Breast epithelium (tissue), 4 donors: Measurements from ENCODE around the gene DIPK1C. TPM values are rescaled to one million over a fixed set of nuclear protein-coding genes. Genes with fewer than 3 reads are reported as not detected.

ENCODE experiments used
- DNase-seq, 2 donors: peaks; one replicate each; pipeline ENCODE4 v3.0.0-alpha.2; 2019; ENCODE audit warnings: low spot score in 2 of 2
- H3K27ac ChIP-seq, 2 donors: fragments of 200-600 bp; sonication (generic) in 1 of 2; one replicate each; pipeline ENCODE4 v1.5.1; 2016 to 2019; ENCODE audit warnings: mild to moderate bottlenecking in 1 of 2
- H3K27me3 ChIP-seq, 2 donors: fragments of 200-600 bp; sonication (generic) in 1 of 2; one replicate each; pipeline versions ENCODE4 v1.5.1 to v1.6.0; 2017 to 2019; ENCODE audit warnings: control low read depth in 1 of 2, mild to moderate bottlenecking in 1 of 2
- H3K36me3 ChIP-seq: fragments of 200-600 bp; one replicate; pipeline ENCODE4 v1.5.1; 2019
- H3K4me1 ChIP-seq, 2 donors: fragments of 200-600 bp; sonication (generic); one replicate each; pipeline ENCODE4 v1.5.1; 2016 to 2019; ENCODE audit warnings: control low read depth in 1 of 2
- H3K4me3 ChIP-seq, 3 donors: fragments of 200-600 bp; sonication (generic); 1 replicate in 2 of 3; 2 replicates in 1 of 3; pipeline ENCODE4 v1.5.1; 2016 to 2019; ENCODE audit warnings: mild to moderate bottlenecking in 3 of 3, moderate library complexity in 2 of 3
- H3K9me3 ChIP-seq, 2 donors: fragments of 200-600 bp; sonication (generic) in 1 of 2; one replicate each; pipeline ENCODE4 v1.5.1; 2016 to 2019; ENCODE audit warnings: control low read depth in 1 of 2
- POLR2A ChIP-seq: fragments of 450-650 bp; IDR thresholded peaks from one replicate; pipeline ENCODE4 v1.6.1; 2016; ENCODE audit warnings: antibody characterized with exemption, mild to moderate bottlenecking, moderate library complexity
- POLR2AphosphoS5 ChIP-seq, 3 donors: sonication (generic); formaldehyde crosslinking; IDR thresholded peaks; one replicate each; pipeline ENCODE4 v1.6.1; 2017; ENCODE audit warnings: antibody characterized with exemption in 3 of 3
- intact Hi-C: fragments of 100-400 bp; cut with DNase I; formaldehyde crosslinking; loops from one replicate; pipeline ENCODE4 v1.15.1; 2023; ENCODE audit warnings: low total_unique reads
- total RNA-seq, 3 donors: library from RNA; depleted of rRNA; stranded (reverse); fragments of >200 nt; gene quantifications; one replicate each; pipeline ENCODE4 v1.1.0, GENCODE V29; 2016
- TF ChIP-seq, protein P1 (sequence below), 3 donors: fragments of 450-650 bp; IDR thresholded peaks; one replicate each; pipeline ENCODE4 v1.5.1; 2016 to 2017; ENCODE audit warnings: antibody characterized with exemption in 3 of 3, mild to moderate bottlenecking in 3 of 3, moderate library complexity in 3 of 3

DIPK1C gene
- total RNA-seq, 3 donors from 2014 or later: 0.16 TPM; not detected in 2

GRCh38 chr18:74500372-74500771 is 43.3 kb upstream of the DIPK1C start:
- peak overlapping the region; percentile 71 to 80 for H3K27ac ChIP-seq
- H3K4me1 ChIP-seq: no peaks in the 10 kb centered on the region
- peak overlapping the region in 2 of 3 donors; percentile 17 to 40 for H3K4me3 ChIP-seq
- DNase-seq: no peak
- intact Hi-C loops: no loop called here
- no peaks in the 10 kb centered on the region for H3K27me3 ChIP-seq
- TF ChIP-seq, protein P1, sequence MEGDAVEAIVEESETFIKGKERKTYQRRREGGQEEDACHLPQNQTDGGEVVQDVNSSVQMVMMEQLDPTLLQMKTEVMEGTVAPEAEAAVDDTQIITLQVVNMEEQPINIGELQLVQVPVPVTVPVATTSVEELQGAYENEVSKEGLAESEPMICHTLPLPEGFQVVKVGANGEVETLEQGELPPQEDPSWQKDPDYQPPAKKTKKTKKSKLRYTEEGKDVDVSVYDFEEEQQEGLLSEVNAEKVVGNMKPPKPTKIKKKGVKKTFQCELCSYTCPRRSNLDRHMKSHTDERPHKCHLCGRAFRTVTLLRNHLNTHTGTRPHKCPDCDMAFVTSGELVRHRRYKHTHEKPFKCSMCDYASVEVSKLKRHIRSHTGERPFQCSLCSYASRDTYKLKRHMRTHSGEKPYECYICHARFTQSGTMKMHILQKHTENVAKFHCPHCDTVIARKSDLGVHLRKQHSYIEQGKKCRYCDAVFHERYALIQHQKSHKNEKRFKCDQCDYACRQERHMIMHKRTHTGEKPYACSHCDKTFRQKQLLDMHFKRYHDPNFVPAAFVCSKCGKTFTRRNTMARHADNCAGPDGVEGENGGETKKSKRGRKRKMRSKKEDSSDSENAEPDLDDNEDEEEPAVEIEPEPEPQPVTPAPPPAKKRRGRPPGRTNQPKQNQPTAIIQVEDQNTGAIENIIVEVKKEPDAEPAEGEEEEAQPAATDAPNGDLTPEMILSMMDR (IDR thresholded peaks at IDR 0.05): no peak
- TF ChIP-seq POLR2A: no peak
- no peak for TF ChIP-seq POLR2AphosphoS5 (IDR thresholded peaks at IDR 0.05)
- no peaks in the 10 kb centered on the region for H3K9me3 ChIP-seq
- H3K36me3 ChIP-seq: no peaks in the 10 kb centered on the region

- intact Hi-C loops: no loop called here
- DNase-seq: peak; percentile 38 to 84
- Histone ChIP-seq H3K4me1 (no peaks in the 10 kb centered on the region), H3K27ac (peak overlapping the region; percentile 71 to 74), H3K36me3 (no peaks in the 10 kb centered on the region), H3K27me3 (no peaks in the 10 kb centered on the region), H3K4me3 (peak overlapping the region; percentile 17 to 52 (median 25)), H3K9me3 (no peaks in the 10 kb centered on the region)
- TF ChIP-seq, protein P1 (IDR thresholded peaks at IDR 0.05): no peak
- TF ChIP-seq POLR2AphosphoS5 (IDR thresholded peaks at IDR 0.05): peak in 1 of 3 donors; percentile 19
- TF ChIP-seq POLR2A: no peak
These were observed 42.5 kb upstream of the DIPK1C start for GRCh38 chr18:74499633-74500032.

DNA sequence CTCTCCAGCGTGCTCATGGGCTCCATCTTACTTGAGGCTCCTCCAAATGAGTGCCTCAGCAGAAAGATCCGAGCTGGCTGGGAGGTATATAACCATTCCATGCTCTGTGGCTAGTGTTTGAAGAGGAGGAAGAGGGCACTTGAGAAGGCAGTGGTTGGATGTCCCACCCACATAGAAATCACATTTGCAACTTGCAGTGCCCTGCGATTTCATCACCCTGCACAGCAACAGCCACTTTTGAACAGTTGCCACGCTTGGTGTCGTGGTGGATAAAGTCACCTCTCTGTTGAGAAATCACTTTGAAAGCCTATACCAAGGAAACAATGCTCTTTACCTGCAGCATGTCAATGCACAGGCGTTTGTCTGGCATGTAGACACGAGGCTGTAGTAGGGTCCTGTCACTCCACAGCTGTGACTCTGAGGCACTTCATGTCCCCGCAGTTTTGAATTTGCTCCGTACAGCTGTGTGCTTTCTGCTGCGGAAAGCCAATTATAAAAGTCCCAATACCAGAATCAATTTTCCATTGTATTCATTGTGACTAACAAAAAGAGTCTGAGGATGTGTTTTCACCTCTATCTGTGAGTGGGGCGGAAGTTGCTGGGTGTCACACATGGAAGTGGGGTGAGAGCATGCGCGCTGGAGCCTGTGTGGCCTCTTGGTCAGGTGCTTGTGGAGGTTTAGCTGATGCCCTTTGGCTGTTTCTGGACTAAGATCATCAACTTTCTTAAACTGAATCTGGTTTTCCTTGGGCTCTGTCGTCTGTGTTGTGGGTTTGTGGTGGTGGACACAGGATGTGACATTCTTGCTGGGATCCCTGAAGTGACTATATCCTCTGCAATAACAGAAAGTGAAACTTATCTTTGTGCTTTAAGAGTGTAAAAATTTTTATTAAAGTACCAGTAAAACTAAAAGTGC is 41.9 kb upstream of the DIPK1C start:
- H3K36me3 ChIP-seq: no peaks in the 10 kb centered on the region
- H3K9me3 ChIP-seq: no peaks in the 10 kb centered on the region
- H3K27me3 ChIP-seq: no peaks in the 10 kb centered on the region
- peak overlapping the region; percentile 17 to 52 (median 25) for H3K4me3 ChIP-seq
- H3K4me1 ChIP-seq: no peaks in the 10 kb centered on the region
- peak in 1 of 2 donors; percentile 27 for DNase-seq
- peak overlapping the region; percentile 71 to 74 for H3K27ac ChIP-seq
- TF ChIP-seq POLR2AphosphoS5 (IDR thresholded peaks at IDR 0.05) (no peak), POLR2A (no peak)
- TF ChIP-seq, protein P1 (IDR thresholded peaks at IDR 0.05): no peak
- intact Hi-C loops: no loop called here

DNA sequence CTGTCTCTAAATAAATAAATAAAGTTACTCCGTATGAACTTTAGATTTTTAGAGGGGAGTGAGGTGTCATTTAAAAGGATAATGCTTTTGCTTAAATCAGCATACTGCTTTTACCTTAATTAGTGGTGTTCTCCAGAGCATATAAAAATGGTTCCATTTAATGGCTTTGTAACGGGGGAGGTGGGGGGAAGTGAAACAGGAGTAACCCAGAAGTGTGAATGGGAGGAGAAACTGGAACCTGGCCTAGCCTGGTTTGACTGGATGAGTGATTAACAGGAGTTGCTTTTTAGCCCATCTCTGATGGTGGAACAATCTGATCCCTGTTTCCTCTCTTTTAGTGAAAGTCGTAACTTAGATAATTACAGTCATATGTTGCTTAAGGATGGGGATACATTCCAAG is 40.7 kb upstream of the DIPK1C start:
- Histone ChIP-seq H3K9me3 (no peaks in the 10 kb centered on the region), H3K36me3 (no peaks in the 10 kb centered on the region), H3K27me3 (no peaks in the 10 kb centered on the region), H3K4me3 (peak overlapping the region in 1 of 3 donors; percentile 89), H3K4me1 (no peaks in the 10 kb centered on the region), H3K27ac (no peak overlapping the region)
- intact Hi-C loops: no loop called here
- DNase-seq: no peak
- TF ChIP-seq POLR2A: no peak
- TF ChIP-seq POLR2AphosphoS5 (IDR thresholded peaks at IDR 0.05): no peak
- TF ChIP-seq, protein P1 (IDR thresholded peaks at IDR 0.05): no peak

DNA sequence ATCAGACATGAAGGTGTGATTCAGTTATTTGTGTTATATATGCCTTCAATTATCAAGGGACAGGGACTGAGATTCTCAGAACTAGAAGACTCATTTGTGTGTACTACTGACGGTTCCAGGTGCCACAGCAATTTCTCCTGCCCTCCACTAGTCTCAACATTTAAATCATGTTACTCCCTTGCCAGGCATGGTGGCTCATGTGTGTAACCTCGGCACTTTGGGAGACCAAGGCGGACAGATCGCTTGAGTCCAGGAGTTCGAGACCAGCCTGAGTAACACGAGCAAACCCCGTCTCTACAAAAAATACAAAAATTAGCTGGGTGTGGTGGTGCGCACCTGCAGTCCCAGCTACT is 40.2 kb upstream of the DIPK1C start:
- Histone ChIP-seq H3K36me3 (no peaks in the 10 kb centered on the region), H3K27ac (peak overlapping the region; percentile 97 to 98), H3K4me3 (peak overlapping the region; percentile 78 to 92 (median 89)), H3K9me3 (no peaks in the 10 kb centered on the region), H3K27me3 (no peaks in the 10 kb centered on the region), H3K4me1 (no peaks in the 10 kb centered on the region)
- DNase-seq: no peak
- intact Hi-C loops: no loop called here
- TF ChIP-seq, protein P1 (IDR thresholded peaks at IDR 0.05): no peak
- TF ChIP-seq POLR2AphosphoS5 (IDR thresholded peaks at IDR 0.05) (no peak), POLR2A (no peak)
